Upper lobe of right lung (tissue), 1 donor: ENCODE results near the gene USP5. TPM values are rescaled to one million over a fixed set of nuclear protein-coding genes. Genes with fewer than 3 reads are reported as not detected.
"Not testable (repeated sequence)": the region's sequence is repeated elsewhere in the genome, so short reads cannot be mapped to it uniquely, and the experiment has no call there.

Experiments used
- ATAC-seq: fragments of 200-7000 bp; cut with Tn5 transposase; one replicate; pipeline ENCODE4 v1.9.1; 2020; ENCODE audit warnings: mild to moderate bottlenecking, moderate library complexity
- DNase-seq: peaks from one replicate; pipeline ENCODE4 v3.0.0-alpha.2; 2020
- H3K27ac ChIP-seq: fragments of 200-600 bp; one replicate; pipeline ENCODE4 v1.8.0; 2022
- H3K27me3 ChIP-seq: fragments of 200-600 bp; one replicate; pipeline ENCODE4 v1.8.0; 2022; ENCODE audit warnings: mild to moderate bottlenecking
- H3K36me3 ChIP-seq: fragments of 200-600 bp; one replicate; pipeline ENCODE4 v1.8.0; 2022
- H3K4me1 ChIP-seq: fragments of 200-600 bp; one replicate; pipeline ENCODE4 v1.8.0; 2022
- H3K4me3 ChIP-seq: fragments of 200-600 bp; one replicate; pipeline ENCODE4 v1.8.0; 2022; ENCODE audit warnings: mild to moderate bottlenecking
- H3K9me3 ChIP-seq: fragments of 200-600 bp; one replicate; pipeline ENCODE4 v1.8.0; 2022
- intact Hi-C: fragments of 100-400 bp; cut with DNase I; formaldehyde crosslinking; loops from one replicate; pipeline ENCODE4 v1.11.0; 2022
- total RNA-seq: library from RNA; stranded (reverse); fragmentation: NEBNext Ultra II Directional; extraction: Animal tissue kit (Norgen Biotek cat#: 25700); gene quantifications from one replicate; pipeline ENCODE4 v1.2.1, GENCODE V29; 2021
- TF ChIP-seq, protein P1 (sequence below): fragments of 200-600 bp; IDR thresholded peaks from one replicate; pipeline ENCODE4 v1.8.0; 2022; ENCODE audit warnings: antibody characterized with exemption
- donor health status: DM: no; HTN: yes; CAD: no; lungs with severe emphysema.

Gene USP5
- total RNA-seq, 1 donor from 2014 or later: 63.9 TPM

DNA sequence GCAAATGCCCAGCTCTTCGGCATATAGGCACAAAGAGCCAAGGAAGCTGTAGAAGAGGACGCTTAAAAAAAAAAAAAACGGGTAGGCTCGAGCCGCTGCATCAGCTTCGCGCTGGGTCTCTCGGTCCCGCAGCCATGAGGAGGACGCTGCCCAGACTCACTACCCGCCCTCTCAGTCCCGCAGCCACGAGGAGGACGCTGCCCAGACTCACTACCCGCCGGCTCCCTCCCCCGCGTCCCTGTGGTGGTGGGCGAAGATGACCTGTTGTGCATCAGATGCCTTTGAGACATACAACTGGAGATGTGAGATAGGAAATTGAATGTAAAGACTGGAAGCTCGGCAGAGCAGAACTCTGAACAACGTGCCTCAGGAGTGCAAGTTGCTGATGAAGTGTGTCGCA lies 32.6 kb downstream of the USP5 start:
- H3K9me3 ChIP-seq: no peaks in the 10 kb centered on the region
- no peak overlapping the region for H3K4me3 ChIP-seq
- intact Hi-C loops: no loop called here
- peaks cover 8% of the 10 kb centered on the region for H3K4me1 ChIP-seq
- ATAC-seq: no peak
- no peaks in the 10 kb centered on the region for H3K27me3 ChIP-seq
- TF ChIP-seq, protein P1, sequence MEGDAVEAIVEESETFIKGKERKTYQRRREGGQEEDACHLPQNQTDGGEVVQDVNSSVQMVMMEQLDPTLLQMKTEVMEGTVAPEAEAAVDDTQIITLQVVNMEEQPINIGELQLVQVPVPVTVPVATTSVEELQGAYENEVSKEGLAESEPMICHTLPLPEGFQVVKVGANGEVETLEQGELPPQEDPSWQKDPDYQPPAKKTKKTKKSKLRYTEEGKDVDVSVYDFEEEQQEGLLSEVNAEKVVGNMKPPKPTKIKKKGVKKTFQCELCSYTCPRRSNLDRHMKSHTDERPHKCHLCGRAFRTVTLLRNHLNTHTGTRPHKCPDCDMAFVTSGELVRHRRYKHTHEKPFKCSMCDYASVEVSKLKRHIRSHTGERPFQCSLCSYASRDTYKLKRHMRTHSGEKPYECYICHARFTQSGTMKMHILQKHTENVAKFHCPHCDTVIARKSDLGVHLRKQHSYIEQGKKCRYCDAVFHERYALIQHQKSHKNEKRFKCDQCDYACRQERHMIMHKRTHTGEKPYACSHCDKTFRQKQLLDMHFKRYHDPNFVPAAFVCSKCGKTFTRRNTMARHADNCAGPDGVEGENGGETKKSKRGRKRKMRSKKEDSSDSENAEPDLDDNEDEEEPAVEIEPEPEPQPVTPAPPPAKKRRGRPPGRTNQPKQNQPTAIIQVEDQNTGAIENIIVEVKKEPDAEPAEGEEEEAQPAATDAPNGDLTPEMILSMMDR: no peak
- no peak for DNase-seq
- peaks cover 16% of the 10 kb centered on the region for H3K36me3 ChIP-seq
- H3K27ac ChIP-seq: no peak overlapping the region

DNA sequence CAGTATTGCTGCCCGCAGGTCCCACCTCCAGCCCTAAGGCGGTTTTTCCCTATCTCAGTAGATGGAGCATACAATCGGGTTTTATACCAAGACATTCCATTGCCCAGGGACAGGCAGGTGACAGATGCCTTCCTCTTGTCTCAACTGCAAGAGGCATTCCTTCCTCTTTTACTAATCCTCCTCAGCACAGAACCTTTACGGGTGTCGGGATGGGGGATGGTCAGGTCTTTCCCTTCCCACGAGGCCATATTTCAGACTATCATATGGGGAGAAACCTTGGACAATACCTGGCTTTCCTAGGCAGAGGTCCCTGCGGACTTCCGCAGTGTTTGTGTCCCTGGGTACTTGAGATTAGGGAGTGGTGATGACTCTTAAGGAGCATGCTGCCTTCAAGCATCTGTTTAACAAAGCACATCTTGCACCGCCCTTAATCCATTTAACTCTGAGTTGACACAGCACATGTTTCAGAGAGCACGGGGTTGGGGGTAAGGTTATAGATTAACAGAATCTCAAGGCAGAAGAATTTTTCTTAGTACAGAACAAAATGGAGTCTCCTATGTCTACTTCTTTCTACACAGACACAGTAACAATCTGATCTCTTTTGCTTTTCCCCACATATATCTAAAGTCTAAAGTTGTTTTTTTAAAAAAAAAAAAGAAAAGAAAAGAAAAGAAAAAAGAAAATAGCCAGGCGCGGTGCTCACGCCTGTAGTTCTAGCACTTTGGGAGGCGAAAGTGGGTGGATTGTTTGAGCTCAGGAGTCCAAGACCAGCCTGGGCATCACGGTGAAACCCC lies 34.5 kb downstream of the USP5 start:
- H3K4me1 ChIP-seq, H3K9me3 ChIP-seq, ATAC-seq, intact Hi-C loops, H3K4me3 ChIP-seq, H3K27me3 ChIP-seq, DNase-seq: not testable (repeated sequence)
- peaks cover 16% of the 10 kb centered on the region for H3K36me3 ChIP-seq
- peak overlapping the region; percentile 67 for H3K27ac ChIP-seq

DNA sequence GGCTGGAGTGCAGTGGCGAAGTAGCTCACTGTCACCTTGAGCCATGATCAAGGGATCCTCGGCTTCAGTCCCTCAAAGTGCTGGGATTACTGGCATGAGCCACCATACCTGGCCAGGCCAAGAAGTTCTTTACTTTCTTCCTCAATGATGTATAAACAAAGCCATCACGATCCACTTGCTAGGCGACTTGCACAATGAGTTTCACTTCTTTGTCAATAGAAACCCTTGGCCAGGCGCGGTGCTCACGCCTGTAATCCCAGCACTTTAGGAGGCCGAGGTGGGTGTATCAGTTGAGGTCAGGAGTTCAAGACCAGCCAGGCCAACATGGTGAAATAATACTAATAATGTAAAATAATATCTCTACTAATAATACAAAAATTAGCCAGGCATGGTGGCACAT lies 35.5 kb downstream of the USP5 start:
- H3K27ac ChIP-seq: peak overlapping the region; percentile 67
- DNase-seq: peak; percentile 76
- peak; percentile 9 for ATAC-seq

DNA sequence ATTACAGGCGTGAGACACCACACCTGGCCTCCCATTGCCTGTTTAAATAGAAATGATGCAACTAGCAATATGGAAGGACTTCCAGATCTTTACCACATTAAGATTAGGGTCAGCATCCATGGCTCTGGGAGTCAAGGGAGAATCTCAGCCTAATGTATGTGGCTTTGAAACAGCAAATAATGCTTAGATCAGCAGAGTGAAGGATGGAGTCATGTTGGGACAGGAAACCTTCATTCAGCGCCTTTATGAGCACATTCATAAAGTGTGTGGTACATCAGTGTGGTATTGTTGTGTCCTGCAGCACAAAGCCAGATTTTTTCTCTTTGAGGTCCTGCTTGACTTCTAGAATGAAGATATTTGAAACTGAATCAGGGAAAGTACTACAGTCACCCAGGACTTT lies 36.4 kb downstream of the USP5 start:
- H3K27ac ChIP-seq: peak overlapping the region; percentile 36
- ATAC-seq: no peak
- intact Hi-C loops: no loop called here

More for the DNA sequence above, 35.5 kb downstream of the USP5 start:
- TF ChIP-seq, protein P1: no peak
- Histone ChIP-seq H3K4me1 (peaks cover 14% of the 10 kb centered on the region), H3K27me3 (no peaks in the 10 kb centered on the region), H3K36me3 (peaks cover 16% of the 10 kb centered on the region), H3K9me3 (no peaks in the 10 kb centered on the region), H3K4me3 (no peak overlapping the region)
- intact Hi-C loops: no loop called here

DNA sequence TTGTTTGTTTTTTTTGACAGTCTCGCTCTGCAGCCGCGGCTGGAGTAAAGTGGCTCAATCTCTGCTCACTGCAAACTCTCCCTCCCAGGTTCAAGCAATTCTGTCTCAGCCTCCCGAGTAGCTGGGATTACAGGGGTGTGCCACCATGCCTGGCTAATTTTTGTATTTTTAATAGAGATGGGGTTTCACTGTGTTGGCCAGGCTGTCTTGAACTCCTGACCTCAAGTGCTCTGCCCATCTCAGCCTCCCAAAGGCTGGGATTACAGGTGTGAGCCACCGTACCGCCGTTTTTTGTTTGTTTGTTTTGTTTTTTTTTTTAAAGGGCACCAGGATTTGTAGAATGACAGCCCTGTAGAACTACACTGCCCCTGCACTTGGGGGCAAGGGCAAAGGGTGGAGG lies 36.8 kb downstream of the USP5 start:
- H3K4me3 ChIP-seq, intact Hi-C loops, DNase-seq, ATAC-seq, H3K9me3 ChIP-seq, H3K27ac ChIP-seq, H3K27me3 ChIP-seq: not testable (repeated sequence)
- peaks cover 14% of the 10 kb centered on the region for H3K4me1 ChIP-seq
- H3K36me3 ChIP-seq: peaks cover 11% of the 10 kb centered on the region

More for the DNA sequence above, 36.4 kb downstream of the USP5 start:
- no peaks in the 10 kb centered on the region for H3K27me3 ChIP-seq
- peaks cover 14% of the 10 kb centered on the region for H3K4me1 ChIP-seq
- H3K9me3 ChIP-seq: no peaks in the 10 kb centered on the region
- no peak overlapping the region for H3K4me3 ChIP-seq
- TF ChIP-seq, protein P1: no peak
- DNase-seq: no peak
- peaks cover 16% of the 10 kb centered on the region for H3K36me3 ChIP-seq

DNA sequence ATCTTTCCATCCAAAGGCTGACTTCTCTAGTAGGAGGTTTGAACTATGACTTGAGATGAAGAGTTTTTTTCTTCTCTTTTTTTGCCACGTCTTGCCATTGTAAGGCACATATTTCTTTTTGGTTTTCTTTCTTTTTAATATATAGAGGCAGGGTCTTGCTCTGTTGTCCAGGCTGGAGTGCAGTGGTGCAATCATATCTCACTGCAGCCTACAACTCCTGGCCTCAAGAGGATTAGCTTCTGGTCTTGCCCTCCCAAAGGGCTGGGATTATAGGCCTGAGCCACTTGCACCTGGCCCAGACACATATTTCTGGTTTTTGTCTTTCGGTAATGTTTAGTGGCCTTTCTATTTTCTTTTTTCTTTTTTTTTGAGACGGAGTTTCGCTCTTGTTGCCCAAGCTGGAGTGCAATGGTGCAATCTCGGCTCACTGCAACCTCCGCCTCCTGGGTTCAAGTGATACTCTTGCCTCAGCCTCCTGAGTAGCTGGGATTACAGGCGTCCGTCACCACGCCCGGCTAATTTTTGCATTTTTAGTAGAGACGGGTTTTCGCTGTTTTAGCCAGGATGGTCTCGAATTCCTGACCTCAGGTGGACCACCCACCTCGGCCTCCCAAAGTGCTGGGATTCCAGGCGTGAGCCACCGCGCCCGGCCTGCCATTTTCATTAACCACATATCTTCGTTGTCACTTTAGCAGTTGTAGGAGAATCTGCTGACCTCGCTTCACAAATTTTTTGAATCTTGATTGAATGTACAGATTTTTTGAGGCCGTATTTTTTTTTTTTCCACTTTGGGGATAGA lies 38.0 kb downstream of the USP5 start:
- H3K36me3 ChIP-seq: not testable (repeated sequence)
- peak overlapping the region; percentile 91 for H3K27ac ChIP-seq

More for the DNA sequence above, 38.0 kb downstream of the USP5 start:
- peaks cover 14% of the 10 kb centered on the region for H3K4me1 ChIP-seq
- H3K4me3 ChIP-seq, intact Hi-C loops, ATAC-seq, DNase-seq, H3K9me3 ChIP-seq, H3K27me3 ChIP-seq: not testable (repeated sequence)
